Testis (tissue), 2 donors: ENCODE results near the gene COL17A1.

Experiments used
- CTCF ChIP-seq, 3 experiments: fragments of 450-650 bp in 2 of 3; fragments of 200-600 bp in 1 of 3; sonication (generic) in 1 of 3; IDR thresholded peaks; one replicate each; pipeline ENCODE4 v1.5.1; 2016 to 2019; ENCODE audit warnings: antibody characterized with exemption in 3 of 3, mild to moderate bottlenecking in 2 of 3, moderate library complexity in 1 of 3
- POLR2A ChIP-seq: fragments of 450-650 bp; IDR thresholded peaks from one replicate; pipeline ENCODE4 v1.6.1; 2017; ENCODE audit warnings: antibody characterized with exemption, mild to moderate bottlenecking, moderate library complexity

GRCh38 chr10:104103956-104104355, 18.3 kb upstream of the COL17A1 start:
- TF ChIP-seq CTCF (IDR thresholded peaks at IDR 0.05) (no peak), POLR2A (no peak)
